ENCODE results near the gene CTAGE6. TPM values are rescaled to one million over a fixed set of nuclear protein-coding genes. Genes with fewer than 3 reads are reported as not detected.
"Not testable (repeated sequence)": the region's sequence is repeated elsewhere in the genome, so short reads cannot be mapped to it uniquely, and the experiment has no call there.

CTAGE6 gene
- polyA plus RNA-seq, 1 donor: not detected

DNA sequence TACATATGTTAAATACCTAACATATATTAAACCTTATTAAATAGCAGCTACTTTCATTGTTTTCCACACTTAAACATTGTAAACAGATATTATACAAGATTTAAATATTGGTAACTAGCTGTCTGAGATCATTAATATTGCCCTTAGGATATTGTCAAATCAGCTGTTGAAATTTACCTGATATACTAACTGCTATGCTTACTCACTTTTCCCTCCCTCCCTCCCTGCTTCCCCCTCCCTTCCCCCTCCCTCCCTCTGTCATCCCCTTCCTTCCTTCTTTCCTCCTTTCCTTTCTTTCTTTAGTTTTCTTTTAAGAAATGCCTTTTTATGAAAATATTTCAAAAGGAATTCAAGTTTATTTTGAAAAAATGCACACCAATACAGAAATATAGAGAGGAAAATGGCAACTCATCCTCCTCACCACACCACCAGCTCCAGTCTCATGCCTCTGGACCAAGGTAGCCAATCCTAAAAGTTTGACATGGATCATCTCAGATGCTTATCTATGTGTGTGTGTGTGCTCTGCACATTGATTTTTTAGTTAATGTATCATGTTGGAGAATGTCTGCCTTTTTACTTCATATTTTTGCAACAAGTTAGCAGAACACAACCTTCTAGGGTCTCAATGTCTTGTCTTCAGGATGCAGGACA, 41.8 kb downstream of the CTAGE6 start:
- DNase-seq: not testable (repeated sequence)

DNA sequence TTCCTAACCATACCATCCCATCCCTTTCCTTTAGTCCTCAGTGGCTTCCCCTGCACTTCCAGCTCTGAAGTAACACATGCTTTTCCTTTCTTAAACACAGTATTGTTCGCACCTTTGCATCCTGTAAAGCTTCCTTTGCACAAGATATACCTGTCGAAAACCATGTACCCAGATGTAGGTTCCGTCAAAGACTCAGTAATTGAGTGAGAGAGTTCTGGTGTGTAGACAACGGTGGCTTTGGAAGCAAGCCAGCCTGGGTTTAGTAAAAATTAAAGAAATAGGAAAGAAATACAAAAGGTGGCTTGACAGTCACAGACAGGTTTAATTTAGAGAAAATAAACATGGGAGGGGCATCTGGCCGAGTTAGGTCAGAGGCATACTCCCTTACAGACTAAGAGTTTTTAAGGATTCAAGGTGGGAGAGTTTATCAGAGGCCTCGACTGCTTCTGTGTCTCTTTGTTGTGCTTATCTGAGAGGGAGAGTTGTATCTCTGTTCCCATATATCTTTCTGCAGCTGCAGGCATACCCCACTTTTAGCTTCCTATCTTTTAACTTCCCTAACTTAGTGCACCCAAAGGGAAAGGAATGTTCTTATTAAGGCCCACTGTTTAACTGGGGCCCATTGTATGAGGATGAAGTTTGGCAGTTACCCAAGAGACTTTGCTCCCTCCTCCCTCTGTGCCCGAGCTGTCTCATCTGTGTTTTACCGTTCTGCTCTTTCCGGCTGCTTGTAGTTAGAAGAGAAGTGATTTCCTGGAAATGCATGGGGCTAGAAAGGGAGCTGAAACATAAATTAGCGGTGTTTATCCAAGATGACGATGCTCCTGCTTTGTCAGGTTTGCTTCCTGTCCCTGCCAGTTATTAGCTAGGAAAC, 42.7 kb downstream of the CTAGE6 start:
- DNase-seq: not testable (repeated sequence)

DNA sequence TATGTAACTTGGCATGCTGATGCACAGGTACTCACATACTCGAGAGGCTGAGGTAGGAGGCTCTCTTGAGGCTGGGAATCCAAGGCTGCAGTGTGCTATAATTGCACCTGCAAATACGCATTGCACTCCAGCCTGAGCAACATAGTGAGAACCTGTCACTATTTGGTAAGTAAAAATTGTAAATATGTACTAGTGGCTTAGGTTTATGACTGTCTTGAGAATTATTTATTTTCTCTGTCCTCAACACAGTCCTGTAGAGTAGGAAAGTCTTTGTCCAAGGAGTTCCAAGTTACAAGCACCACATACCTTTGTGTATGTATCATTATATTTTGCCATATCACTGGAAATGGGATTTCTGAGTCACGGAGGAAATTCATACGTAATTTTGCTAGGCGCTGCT, 45.1 kb downstream of the CTAGE6 start:
- DNase-seq: not testable (repeated sequence)

DNA sequence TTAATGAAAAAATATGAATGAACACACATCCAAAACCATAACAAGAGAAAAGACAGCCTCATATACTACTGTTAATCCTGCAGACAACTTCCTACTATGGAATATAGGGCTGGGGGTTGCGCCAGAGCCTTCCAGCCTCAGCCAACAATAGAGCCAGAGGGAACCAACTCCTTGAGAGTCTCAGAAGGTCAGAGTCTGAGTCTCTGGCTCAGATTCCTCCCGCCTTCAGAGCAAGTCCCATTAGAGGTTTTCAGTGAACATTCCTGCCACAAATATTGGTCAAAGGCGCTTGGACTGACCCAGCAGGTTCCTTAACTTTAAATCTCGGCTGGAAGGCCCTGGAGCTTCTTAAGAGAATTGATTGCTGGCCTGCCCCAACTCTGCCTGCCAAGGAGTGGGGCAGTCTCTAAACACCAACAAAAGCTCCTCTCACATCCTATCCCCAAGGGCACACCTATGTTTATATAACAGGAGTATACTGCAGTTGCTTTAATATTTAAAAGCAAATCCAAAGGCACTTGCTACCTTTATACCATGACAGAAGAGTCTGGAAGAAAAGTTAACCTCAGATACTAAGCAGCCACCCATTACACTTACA, 45.7 kb downstream of the CTAGE6 start:
- DNase-seq: not testable (repeated sequence)

DNA sequence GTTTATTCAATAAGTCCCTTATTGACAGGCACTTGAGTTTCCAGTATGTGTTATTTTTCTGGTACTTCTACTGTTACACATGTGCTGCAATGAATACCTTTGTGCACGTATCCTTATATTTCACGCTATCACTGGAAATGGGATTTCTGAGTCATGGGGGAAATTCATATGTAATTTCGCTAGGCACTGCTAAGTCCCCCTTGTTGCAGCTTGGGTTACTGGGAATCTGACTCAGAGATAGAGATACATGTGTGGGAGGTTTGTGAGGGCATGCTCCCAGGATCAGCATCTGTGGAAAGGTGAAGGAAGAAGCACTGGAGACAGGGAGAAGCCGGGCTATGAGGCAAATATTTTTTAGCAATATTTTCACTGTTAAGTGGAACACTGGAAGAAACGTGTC, 47.6 kb downstream of the CTAGE6 start:
- not testable (repeated sequence) for DNase-seq

Other genes starting within 250 kb of the CTAGE6 start
- gene CTAGE15, start 185.9 kb downstream of the CTAGE6 start, polyA plus RNA-seq (ENCODE audit: insufficient read length): not detected
- 22.4 TPM for gene TCAF2, start 136.7 kb downstream of the CTAGE6 start, polyA plus RNA-seq (ENCODE audit: insufficient read length)
- gene TCAF1, start 144.5 kb upstream of the CTAGE6 start, polyA plus RNA-seq (ENCODE audit: insufficient read length): 188 TPM
- gene OR2F2, start 177.5 kb upstream of the CTAGE6 start, polyA plus RNA-seq (ENCODE audit: insufficient read length): not detected
- gene OR2F1, start 197.1 kb upstream of the CTAGE6 start, polyA plus RNA-seq (ENCODE audit: insufficient read length): not detected
- gene OR6B1, start 242.6 kb upstream of the CTAGE6 start, polyA plus RNA-seq (ENCODE audit: insufficient read length): not detected

Data from hindlimb muscle (tissue), 1 donor.